HL-60/S4 (cell line): ENCODE data around the gene MIPEP.
"Not testable (repeated sequence)": the region's sequence is repeated elsewhere in the genome, so short reads cannot be mapped to it uniquely, and the experiment has no call there.

Experiments
- in situ Hi-C: fragments of 300-500 bp; cut with MboI; formaldehyde crosslinking; loops from 2 replicates; pipeline ENCODE4 v1.14.3; 2022; ENCODE audit warnings: low sequenced_read_pairs

The MIPEP gene

GRCh38 chr13:23778002-23778652 is 111.1 kb downstream of the MIPEP start:
- in situ Hi-C loops: no loop called here

DNA sequence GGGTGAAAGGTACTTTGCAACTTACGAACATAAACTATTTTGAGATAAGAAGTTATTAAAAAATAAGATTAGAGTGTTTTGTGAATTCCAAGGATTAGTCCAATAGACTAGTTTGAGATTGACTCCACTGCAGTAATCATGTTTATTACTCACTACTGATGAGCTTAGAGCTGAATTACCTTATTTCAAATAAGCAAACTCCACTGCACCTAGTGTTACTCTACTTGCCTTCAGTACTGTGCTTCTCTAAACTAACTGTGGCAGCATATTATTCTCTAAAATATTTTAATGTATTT is 111.7 kb downstream of the MIPEP start:
- in situ Hi-C loops: no loop called here

DNA sequence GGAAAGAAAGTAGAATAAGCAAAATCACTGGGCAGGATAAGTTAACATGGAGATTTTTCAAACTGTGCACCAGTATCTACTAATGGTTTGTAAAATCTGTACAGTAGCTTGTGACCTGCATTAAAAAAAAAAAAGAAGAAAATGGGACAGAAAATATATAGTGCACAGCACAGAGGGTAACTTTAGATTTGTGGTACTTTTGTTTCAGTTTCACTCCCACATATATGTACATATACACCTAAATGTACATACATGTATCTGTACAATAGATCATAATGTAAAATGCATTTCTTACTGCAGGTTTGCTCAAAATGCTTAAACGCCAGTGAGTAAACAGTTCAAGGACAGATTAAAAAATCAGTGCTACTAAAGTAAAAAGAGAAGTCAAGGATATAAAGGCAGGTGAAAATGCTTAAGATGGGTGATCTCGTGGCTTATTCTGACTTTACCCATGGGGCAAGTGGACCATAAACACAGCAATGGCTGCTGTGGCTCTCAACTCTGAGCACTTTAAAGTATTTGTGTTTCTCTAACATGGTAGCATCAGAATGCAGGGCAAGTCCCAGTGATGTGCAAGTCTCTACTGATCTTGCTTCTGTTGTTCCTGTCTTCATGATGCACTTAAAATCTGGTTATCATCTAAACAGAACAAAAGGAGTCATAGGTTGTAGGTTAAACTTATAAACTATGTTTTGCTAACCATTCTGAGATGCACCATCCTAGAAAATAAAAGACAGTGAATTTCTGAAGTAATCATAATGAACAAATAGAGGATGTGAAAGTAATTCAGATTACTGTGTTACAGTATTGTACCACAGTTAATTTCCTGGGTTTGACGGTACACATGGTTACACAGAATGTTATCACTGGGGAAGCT is 112.3 kb downstream of the MIPEP start:
- in situ Hi-C loops: no loop called here

GRCh38 chr13:23772717-23773116 is 116.5 kb downstream of the MIPEP start:
- in situ Hi-C loops: no loop called here

DNA sequence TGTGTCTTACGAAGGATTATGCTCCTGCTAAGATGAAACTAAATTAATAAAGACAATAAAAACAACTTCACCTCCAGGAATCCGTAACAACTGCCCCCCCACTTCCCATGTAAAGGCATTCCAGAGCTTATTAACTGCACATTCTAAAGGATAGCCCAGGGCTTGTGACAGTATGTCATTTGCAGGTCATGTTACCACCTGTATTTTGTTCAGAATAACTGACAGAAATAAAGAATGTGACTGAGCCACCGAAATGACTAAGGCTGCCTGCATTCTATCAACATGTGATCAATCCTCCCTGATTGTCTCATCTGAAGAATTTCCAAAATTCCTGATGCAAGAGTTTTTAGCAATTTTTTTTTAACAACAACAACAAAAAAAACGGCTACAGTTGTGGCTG is 117.2 kb downstream of the MIPEP start:
- in situ Hi-C loops: no loop called here

DNA sequence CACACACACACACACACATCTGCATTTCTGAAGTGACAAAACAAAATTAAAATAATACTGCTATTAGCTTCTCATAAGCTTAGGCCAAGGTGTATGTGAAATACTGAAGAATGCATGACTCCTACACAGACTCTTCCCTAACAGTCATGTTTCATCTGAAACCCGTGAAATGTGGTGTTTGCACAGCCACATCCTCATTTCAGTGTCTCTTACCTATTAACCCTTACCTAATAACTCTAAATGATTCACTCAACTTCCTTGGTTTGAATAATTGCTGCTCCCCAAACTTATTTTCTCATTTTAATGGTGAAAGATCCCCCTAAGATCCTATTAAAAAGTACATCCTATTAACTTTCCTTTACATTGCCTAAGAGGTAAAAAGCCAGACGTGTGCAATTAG is 117.6 kb downstream of the MIPEP start:
- in situ Hi-C loops: no loop called here

GRCh38 chr13:23770973-23771372 is 118.2 kb downstream of the MIPEP start:
- in situ Hi-C loops: no loop called here

DNA sequence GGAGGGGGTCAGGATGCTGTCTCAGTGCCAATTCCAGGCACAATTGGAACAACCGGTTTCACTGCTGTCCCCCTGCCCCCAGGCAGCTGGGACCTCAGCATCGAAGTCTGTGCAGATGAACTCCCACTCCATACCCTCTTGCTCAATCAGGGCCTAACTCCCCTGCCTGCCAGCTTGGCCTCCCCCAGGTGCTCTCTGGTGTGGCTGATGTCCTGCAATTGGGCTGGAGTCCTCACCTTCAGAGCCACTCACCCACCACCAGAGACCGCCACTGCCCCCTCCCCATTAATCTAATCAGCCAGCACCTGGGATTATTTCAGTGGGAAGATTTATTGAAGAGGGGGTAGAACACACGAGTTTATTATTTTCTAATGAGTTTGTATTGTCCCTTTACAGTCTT is 118.8 kb downstream of the MIPEP start:
- in situ Hi-C loops: no loop called here

DNA sequence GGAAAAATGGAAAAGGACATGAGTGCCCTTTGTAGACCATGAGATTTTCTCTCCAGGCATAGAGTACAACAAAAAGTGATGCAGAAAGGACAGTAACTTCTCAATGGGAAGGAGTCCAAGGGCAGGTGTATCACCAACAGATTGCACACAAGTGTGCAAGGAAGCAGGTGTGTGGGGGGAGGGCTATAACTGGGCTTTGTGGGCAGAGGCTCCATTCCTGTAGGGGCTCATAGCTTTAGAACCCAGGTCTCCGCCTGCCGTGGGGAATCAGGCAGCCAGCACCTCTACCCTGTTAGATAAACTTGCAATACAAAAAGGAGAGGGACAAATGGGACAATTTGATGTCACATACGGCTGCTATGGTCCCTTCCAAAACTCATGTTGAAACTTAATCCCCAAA is 119.8 kb downstream of the MIPEP start:
- in situ Hi-C loops: no loop called here

DNA sequence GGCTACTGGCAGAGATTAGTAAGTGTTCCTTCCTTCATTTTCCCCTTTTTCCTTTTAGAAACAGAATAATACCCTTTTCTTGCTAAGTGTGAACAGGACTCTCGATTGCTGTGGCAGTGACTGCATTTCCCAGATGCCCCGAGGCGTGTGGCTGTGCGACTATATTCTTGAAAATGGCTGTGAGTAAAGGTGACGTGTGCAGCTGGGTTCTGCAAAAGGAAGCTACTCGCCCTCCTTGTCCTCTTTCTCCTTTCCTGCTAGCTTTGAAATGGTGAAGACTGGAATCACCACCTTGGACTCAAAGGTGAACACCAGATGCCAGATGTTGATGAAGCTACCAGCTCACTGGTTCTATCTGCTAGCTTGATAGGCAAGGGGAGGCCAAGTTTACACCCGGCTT is 121.4 kb downstream of the MIPEP start:
- in situ Hi-C loops: no loop called here

- in situ Hi-C loops: no loop called here
Measured at GRCh38 chr13:23766939-23767338, 122.3 kb downstream of the MIPEP start.

DNA sequence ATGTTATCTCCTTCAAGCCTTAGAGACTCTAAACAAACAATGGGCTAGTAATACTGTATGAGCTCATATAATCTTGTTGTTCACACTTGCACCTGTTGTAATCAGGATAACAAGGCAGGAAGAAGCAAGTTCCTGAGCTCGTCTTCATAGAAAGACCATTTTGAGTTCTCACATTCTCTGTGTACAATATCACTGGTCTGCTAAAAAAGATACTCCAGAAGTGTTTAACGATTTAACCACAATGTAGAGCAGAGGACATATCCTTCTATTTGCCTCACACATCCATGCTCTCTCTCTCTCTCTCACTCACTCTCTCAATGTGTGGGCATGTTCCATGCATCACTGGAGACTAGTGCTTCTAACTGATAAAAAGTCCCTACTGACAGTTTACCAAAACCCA is 122.9 kb downstream of the MIPEP start:
- in situ Hi-C loops: no loop called here

DNA sequence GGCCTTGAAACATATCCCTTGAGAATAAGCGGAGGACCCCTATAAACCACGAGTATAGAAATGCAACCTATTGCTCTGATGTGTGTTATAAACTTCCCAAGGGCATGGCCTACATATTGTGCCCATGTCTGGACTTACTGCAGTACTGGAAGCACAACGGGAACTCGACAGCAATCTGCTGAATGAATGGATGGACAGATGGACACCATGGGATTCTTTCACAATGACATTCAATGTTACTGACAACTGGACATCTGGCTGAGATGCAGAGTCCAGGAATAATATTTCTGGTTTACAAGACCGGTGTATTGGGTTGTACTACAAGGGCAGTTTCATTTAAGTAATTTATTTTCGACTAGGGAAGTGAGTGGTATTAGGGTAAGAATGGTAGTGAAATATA is 123.7 kb downstream of the MIPEP start:
- in situ Hi-C loops: no loop called here

GRCh38 chr13:23763318-23763717 is 125.9 kb downstream of the MIPEP start:
- in situ Hi-C loops: no loop called here

DNA sequence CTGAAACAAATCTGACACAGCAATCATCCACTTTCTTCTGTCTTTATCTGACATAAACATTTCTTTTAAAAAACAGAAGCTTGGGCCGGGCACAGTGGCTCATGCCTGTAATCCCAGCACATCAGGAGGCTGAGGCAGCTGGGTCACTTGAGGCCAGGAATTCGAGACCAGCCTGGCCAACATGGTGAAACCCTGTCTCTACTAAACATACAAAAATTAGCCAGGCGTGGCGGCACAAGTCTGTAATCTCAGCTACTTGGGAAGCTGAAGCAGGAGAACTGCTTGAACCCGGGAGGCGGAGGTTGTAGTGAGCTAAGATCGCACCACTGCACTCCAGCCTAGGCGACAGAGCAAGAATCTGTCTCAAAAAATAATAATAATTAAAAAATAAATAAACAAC is 127.4 kb downstream of the MIPEP start:
- in situ Hi-C loops: not testable (repeated sequence)

- in situ Hi-C loops: no loop called here
Measured at GRCh38 chr13:23760000-23760399, 129.2 kb downstream of the MIPEP start.

DNA sequence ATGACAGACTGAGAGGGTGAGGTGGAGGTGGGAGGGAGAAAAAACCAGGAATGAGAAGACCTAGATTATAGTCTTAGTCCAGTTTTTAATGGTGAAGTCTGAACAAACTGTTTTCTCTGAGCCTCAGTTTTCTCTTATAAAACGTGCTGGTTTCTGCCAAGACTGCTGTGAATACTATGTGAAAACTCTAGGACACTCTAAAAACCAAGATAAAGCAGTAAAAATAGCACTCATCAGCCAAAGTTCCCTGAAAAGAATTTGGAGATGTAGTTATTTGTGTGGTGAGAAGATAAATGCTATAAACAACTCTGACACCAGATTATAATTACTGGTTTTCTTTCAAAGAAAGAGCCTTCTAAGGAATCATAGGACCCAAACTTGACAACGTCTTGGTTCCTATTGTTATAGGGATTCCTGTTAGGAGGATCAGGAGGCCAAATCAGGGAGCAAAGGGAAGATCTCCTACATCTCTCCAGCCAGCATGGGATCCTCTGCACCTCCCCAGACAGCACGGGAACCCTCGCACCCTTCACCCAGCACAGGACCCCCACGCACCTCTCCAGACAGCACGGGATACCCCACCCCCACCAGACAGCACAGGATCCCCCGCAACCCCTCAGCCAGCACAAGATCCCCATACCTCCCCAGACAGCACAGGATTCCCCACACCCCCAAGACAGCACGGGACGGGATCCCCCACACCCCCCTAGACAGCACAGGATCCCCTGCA is 130.2 kb downstream of the MIPEP start:
- in situ Hi-C loops: no loop called here

DNA sequence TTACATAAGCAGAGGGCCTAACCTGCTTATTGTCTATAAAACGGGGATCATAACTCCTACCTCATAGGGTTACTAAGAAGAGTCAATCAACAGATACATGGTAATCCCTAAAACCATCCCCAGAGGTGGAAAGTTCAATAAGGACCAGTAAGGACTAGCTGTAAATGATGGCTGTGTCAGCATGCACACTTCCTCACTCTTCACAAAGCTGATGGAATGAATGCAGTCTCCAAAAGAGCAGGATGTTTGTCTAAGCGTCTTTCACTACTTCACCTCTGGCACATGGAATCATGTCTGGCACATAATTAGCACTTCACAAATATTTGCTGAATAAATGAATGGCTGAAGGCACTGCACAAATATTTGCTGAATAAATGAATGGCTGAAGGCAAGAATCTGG is 134.2 kb downstream of the MIPEP start:
- in situ Hi-C loops: no loop called here

GRCh38 chr13:23754506-23754905 is 134.7 kb downstream of the MIPEP start:
- in situ Hi-C loops: no loop called here

- in situ Hi-C loops: no loop called here
Measured at GRCh38 chr13:23753458-23753857, 135.7 kb downstream of the MIPEP start.

GRCh38 chr13:23752111-23753001 is 136.8 kb downstream of the MIPEP start:
- in situ Hi-C loops: no loop called here
